SU-DHL-6 (cell line): Measurements from ENCODE around the gene SORCS2.

Experiments used
- H2AFZ ChIP-seq: fragments of 200-600 bp; sonication (generic); 2 replicates; pipeline ENCODE4 v1.6.1; 2014; ENCODE audit warnings: low read depth, mild to moderate bottlenecking, moderate library complexity, mixed read lengths, antibody characterized with exemption, low read length; ENCODE audit not compliant: severe bottlenecking
- H3F3A ChIP-seq: fragments of 200-600 bp; shearing (Covaris generic); 2 replicates; pipeline ENCODE4 v1.6.0; 2016; ENCODE audit warnings: antibody characterized with exemption, mild to moderate bottlenecking; ENCODE audit not compliant: insufficient read depth
- H3K27ac ChIP-seq: fragments of 200-600 bp; sonication (generic); 2 replicates; pipeline ENCODE4 v1.5.1; 2016; ENCODE audit warnings: low read depth, mild to moderate bottlenecking, low read length, moderate library complexity, mixed read lengths
- H3K27me3 ChIP-seq: fragments of 200-600 bp; sonication (generic), shearing (Covaris generic); 2 replicates; pipeline ENCODE4 v1.6.0; 2014; ENCODE audit warnings: mild to moderate bottlenecking, low read length
- H3K36me3 ChIP-seq: fragments of 200-600 bp; sonication (generic); 2 replicates; pipeline ENCODE4 v1.6.1; 2014; ENCODE audit warnings: mild to moderate bottlenecking, low read length, mixed read lengths
- H3K4me2 ChIP-seq: fragments of 300-600, 200-600 bp; shearing (Covaris generic), sonication (generic); 2 replicates; pipeline ENCODE4 v1.6.0; 2014; ENCODE audit warnings: low read length, low read depth, mild to moderate bottlenecking; ENCODE audit not compliant: poor library complexity, severe bottlenecking
- H3K4me3 ChIP-seq: fragments of 200-600 bp; sonication (generic); 2 replicates; pipeline ENCODE4 v1.5.1; 2014; ENCODE audit warnings: antibody characterized with exemption, low read length, mild to moderate bottlenecking, mixed read lengths; ENCODE audit not compliant: insufficient read depth, poor library complexity, severe bottlenecking
- H3K79me2 ChIP-seq: fragments of 200-600 bp; sonication (generic); 2 replicates; pipeline ENCODE4 v1.6.1; 2014; ENCODE audit warnings: mild to moderate bottlenecking, low read length, moderate library complexity; ENCODE audit not compliant: insufficient read depth
- H3K9ac ChIP-seq: fragments of 200-600 bp; sonication (generic); 2 replicates; pipeline ENCODE4 v1.7.0; 2014; ENCODE audit warnings: mild to moderate bottlenecking, low read length
- H3K9me2 ChIP-seq: fragments of 200-600 bp; sonication (generic); replicated peaks from 2 replicates; pipeline ENCODE4 v1.6.1; 2014; ENCODE audit warnings: low read length; ENCODE audit not compliant: insufficient read depth
- H3K9me3 ChIP-seq: fragments of 200-600 bp; sonication (generic); 2 replicates; pipeline ENCODE4 v1.6.1; 2014; ENCODE audit warnings: low read length, mixed read lengths; ENCODE audit not compliant: insufficient read depth
- H4K20me1 ChIP-seq: fragments of 200-600 bp; sonication (generic); 2 replicates; pipeline ENCODE4 v1.6.1; 2014; ENCODE audit warnings: low read depth, mild to moderate bottlenecking, antibody characterized with exemption, low read length, moderate library complexity, mixed read lengths
- CTCF ChIP-seq: fragments of 200-600 bp; sonication (generic); IDR thresholded peaks from one replicate; pipeline ENCODE4 v1.5.1; 2017; ENCODE audit warnings: antibody characterized with exemption, mild to moderate bottlenecking, low read length, moderate library complexity; ENCODE audit not compliant: insufficient read depth, poor library complexity, severe bottlenecking
- EZH2phosphoT487 ChIP-seq: fragments of 200-600 bp; sonication (generic), shearing (Covaris generic); conservative IDR thresholded peaks from 2 replicates; pipeline ENCODE4 v1.6.1; 2018; ENCODE audit warnings: mild to moderate bottlenecking, antibody characterized with exemption, low read length, moderate library complexity, mixed read lengths

Gene SORCS2

GRCh38 chr4:7330811-7331681, 138.7 kb downstream of the SORCS2 start:
- Histone ChIP-seq H3F3A (no peaks in the 10 kb centered on the region), H3K9me3 (no peaks in the 10 kb centered on the region), H4K20me1 (no peaks in the 10 kb centered on the region), H3K9me2 (no peaks in the 10 kb centered on the region), H3K4me3 (no peak overlapping the region), H3K4me2 (no peak overlapping the region), H3K27ac (no peak overlapping the region), H3K36me3 (no peaks in the 10 kb centered on the region), H3K79me2 (no peaks in the 10 kb centered on the region), H3K27me3 (no peaks in the 10 kb centered on the region), H3K9ac (no peak overlapping the region), H2AFZ (no peak overlapping the region)
- TF ChIP-seq CTCF = no peak

- no peak overlapping the region for H3K9ac ChIP-seq
- no peak overlapping the region for H3K4me2 ChIP-seq
- H4K20me1 ChIP-seq = no peaks in the 10 kb centered on the region
- no peaks in the 10 kb centered on the region for H3K9me3 ChIP-seq
- TF ChIP-seq CTCF (no peak), EZH2phosphoT487 (no peak)
- no peak overlapping the region for H3K27ac ChIP-seq
- H3K4me3 ChIP-seq = no peak overlapping the region
- no peaks in the 10 kb centered on the region for H3F3A ChIP-seq
- H3K9me2 ChIP-seq = no peaks in the 10 kb centered on the region
- H3K27me3 ChIP-seq = no peaks in the 10 kb centered on the region
- no peaks in the 10 kb centered on the region for H3K36me3 ChIP-seq
- no peak overlapping the region for H2AFZ ChIP-seq
- no peaks in the 10 kb centered on the region for H3K79me2 ChIP-seq
Observed at GRCh38 chr4:7331682-7332000, 139.3 kb downstream of the SORCS2 start.

DNA sequence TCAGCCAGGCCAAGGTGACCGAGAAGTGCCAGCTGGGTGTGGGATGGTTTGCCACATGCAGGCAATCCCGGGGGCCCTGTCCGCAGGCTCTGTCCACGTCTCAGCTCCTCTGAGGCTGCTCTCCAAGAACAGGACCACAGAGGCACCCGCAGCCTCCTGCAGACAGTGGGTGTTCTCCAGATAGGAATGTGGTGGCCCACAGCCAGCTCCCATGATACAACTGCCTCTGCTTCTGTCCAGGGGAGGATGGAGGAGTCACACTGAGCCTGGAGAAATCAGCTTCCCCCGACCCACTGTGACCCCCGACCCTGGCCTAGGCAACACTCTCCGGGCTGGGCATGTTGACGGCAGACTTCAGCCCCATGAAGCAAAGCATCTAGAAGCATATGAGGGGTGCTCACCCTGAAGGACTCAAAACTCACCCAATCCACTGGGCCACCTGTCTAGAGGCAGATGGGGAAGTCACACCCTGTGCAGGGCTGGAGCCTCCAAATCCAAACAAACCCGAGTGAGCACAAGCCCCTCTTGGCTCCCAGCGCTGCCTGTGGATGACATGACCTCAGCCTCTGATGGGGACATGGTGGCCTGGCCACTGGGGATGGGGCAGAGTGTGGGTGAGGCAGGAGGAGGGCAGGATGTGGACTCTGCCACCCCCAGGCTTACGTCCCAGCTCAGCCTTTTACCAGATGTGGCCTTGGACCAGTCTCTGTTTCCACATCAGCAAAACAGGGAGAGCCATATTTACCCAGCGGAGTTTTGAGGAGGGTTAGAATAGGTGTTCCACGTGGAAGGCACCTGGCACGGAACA, 140.1 kb downstream of the SORCS2 start:
- Histone ChIP-seq H3K9me2 (no peaks in the 10 kb centered on the region), H3K4me3 (no peak overlapping the region), H3K27ac (no peak overlapping the region), H4K20me1 (no peaks in the 10 kb centered on the region), H3F3A (no peaks in the 10 kb centered on the region), H3K27me3 (no peaks in the 10 kb centered on the region), H2AFZ (no peak overlapping the region), H3K79me2 (no peaks in the 10 kb centered on the region), H3K9me3 (no peaks in the 10 kb centered on the region), H3K4me2 (no peak overlapping the region), H3K36me3 (no peaks in the 10 kb centered on the region), H3K9ac (no peak overlapping the region)
- TF ChIP-seq CTCF (no peak), EZH2phosphoT487 (no peak)
